T-helper 2 cell treated with Interferon-gamma antibody and Interleukin-4, amounts not matched to agents 5 μg/mL and 100 μg/mL, for 36 hours (primary cell): Measurements from ENCODE around the gene HES6.

Experiments
- DNase-seq: peaks from one replicate; pipeline ENCODE4 v3.0.0; 2021; ENCODE audit warnings: low spot score
- H3K27ac Mint-ChIP-seq: one replicate; pipeline ENCODE4 v1.8.0; 2021; ENCODE audit warnings: mild to moderate bottlenecking, mixed read lengths
- H3K27me3 Mint-ChIP-seq: one replicate; pipeline ENCODE4 v1.8.0; 2021; ENCODE audit warnings: low read depth, mixed read lengths
- H3K36me3 Mint-ChIP-seq: one replicate; pipeline ENCODE4 v1.8.0; 2021; ENCODE audit warnings: low read depth, mixed read lengths
- H3K4me1 Mint-ChIP-seq: one replicate; pipeline ENCODE4 v1.8.0; 2021; ENCODE audit warnings: low read depth, mixed read lengths
- H3K4me3 Mint-ChIP-seq: one replicate; pipeline ENCODE4 v1.8.0; 2022; ENCODE audit warnings: mild to moderate bottlenecking, moderate library complexity, mixed read lengths
- H3K9me3 Mint-ChIP-seq: one replicate; pipeline ENCODE4 v1.8.0; 2021; ENCODE audit warnings: mixed read lengths

HES6 gene

GRCh38 chr2:238254095-238254723, 14.4 kb upstream of the HES6 start:
- Mint-ChIP-seq H3K27me3 (no peaks in the 10 kb centered on the region), H3K36me3 (peaks cover 22% of the 10 kb centered on the region), H3K4me1 (no peaks in the 10 kb centered on the region), H3K27ac (no peak overlapping the region), H3K9me3 (no peaks in the 10 kb centered on the region), H3K4me3 (no peak overlapping the region)
- DNase-seq, result no peak

- Mint-ChIP-seq H3K4me1 (no peaks in the 10 kb centered on the region), H3K9me3 (no peaks in the 10 kb centered on the region), H3K36me3 (peaks cover 21% of the 10 kb centered on the region), H3K27ac (no peak overlapping the region), H3K4me3 (no peak overlapping the region), H3K27me3 (no peaks in the 10 kb centered on the region)
- DNase-seq, result no peak
Observed at GRCh38 chr2:238252766-238253630, 13.2 kb upstream of the HES6 start.

DNA sequence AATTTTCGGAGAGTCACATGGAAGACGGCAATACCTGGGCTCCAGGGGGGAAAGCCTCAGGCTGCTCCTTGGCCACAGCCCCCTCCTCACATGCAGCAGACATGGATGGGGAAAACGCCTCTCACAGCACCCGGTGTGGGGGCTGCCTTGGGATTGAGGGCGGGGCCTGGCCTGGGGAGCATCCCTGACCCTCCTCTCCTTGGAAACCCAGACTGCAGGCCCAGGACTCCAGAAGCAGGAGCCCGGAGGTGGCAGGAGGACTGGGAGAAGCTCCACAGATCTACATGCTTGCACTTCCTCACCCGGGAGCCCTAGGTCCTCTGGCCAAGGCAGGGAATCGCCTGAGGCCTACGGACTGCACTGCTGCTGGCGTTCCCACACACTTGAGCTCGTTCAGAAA, 12.1 kb upstream of the HES6 start:
- Mint-ChIP-seq H3K36me3 (peaks cover 21% of the 10 kb centered on the region), H3K4me1 (no peaks in the 10 kb centered on the region), H3K27ac (no peak overlapping the region), H3K9me3 (no peaks in the 10 kb centered on the region), H3K27me3 (no peaks in the 10 kb centered on the region), H3K4me3 (no peak overlapping the region)
- no peak for DNase-seq

- Mint-ChIP-seq H3K4me1 (no peaks in the 10 kb centered on the region), H3K4me3 (no peak overlapping the region), H3K9me3 (no peaks in the 10 kb centered on the region), H3K27ac (no peak overlapping the region), H3K27me3 (no peaks in the 10 kb centered on the region), H3K36me3 (peaks cover 23% of the 10 kb centered on the region)
- no peak for DNase-seq
Observed at GRCh38 chr2:238251331-238251730, 11.5 kb upstream of the HES6 start.

DNA sequence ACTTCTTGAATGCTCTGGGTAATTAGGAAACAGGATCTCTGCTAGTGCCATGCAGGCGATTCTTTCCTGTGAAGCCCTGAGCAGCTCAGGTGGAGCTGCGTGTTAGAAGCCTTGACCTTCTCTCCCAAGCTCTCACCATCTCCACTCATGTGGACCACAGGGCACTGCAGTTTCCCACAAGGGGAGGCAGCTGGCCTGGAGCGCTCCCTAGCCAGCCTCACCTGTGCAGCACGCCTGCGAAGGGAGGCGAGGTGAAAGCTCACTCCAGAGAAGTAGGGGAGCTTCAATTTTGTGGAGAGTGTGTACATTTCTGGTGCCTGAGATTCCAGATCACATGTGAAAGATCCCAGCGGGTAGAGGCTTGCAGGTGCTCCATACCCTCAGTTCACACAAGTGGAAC, 11.1 kb upstream of the HES6 start:
- no peaks in the 10 kb centered on the region for H3K9me3 Mint-ChIP-seq
- H3K36me3 Mint-ChIP-seq, result peaks cover 24% of the 10 kb centered on the region
- H3K27me3 Mint-ChIP-seq, result no peaks in the 10 kb centered on the region

DNA sequence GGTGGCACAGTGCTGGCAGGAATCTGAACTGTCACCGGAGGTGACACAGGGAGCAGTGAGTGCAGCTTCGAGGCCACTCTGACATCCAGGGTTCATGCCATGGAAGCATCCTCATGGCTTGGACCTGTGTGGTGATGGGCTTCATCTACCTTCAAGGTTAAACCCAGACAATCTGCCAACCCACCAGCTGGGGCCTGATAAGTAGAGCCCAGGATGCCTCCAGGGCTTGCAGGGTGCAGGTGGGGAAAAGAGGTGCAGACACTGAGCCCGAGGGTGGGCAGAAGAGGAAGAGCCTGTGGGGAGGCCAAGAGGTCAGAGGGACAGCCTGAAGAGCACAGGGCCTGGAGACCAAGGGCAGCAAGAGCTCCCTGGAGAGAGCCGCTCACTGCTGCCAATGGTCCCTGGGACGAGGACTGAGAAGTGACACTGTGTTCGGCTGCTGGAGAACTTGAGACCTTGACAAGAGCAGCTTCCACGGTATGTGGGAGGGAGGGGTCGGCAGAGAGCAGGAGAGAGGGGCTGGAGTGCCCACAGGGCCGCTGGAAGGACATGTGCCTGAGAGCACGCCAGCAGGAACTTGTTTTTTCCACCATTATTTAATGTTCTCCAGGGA, 8.1 kb upstream of the HES6 start:
- Mint-ChIP-seq H3K4me3 (no peak overlapping the region), H3K27ac (no peak overlapping the region), H3K36me3 (peaks cover 17% of the 10 kb centered on the region), H3K27me3 (no peaks in the 10 kb centered on the region), H3K9me3 (no peaks in the 10 kb centered on the region), H3K4me1 (no peaks in the 10 kb centered on the region)
- DNase-seq, result no peak

More for the DNA sequence above, 11.1 kb upstream of the HES6 start:
- Mint-ChIP-seq H3K4me1 (no peaks in the 10 kb centered on the region), H3K4me3 (no peak overlapping the region), H3K27ac (no peak overlapping the region)
- no peak for DNase-seq

- Mint-ChIP-seq H3K36me3 (peaks cover 16% of the 10 kb centered on the region), H3K27ac (no peak overlapping the region), H3K27me3 (no peaks in the 10 kb centered on the region), H3K4me3 (no peak overlapping the region), H3K9me3 (no peaks in the 10 kb centered on the region), H3K4me1 (no peaks in the 10 kb centered on the region)
- DNase-seq, result no peak
Observed at GRCh38 chr2:238247002-238247822, 7.4 kb upstream of the HES6 start.

GRCh38 chr2:238244151-238244550, 4.3 kb upstream of the HES6 start:
- Mint-ChIP-seq H3K27ac (no peak overlapping the region), H3K9me3 (no peaks in the 10 kb centered on the region), H3K27me3 (peaks cover 14% of the 10 kb centered on the region), H3K4me3 (no peak overlapping the region), H3K4me1 (peaks cover 2% of the 10 kb centered on the region), H3K36me3 (peaks cover 11% of the 10 kb centered on the region)
- no peak for DNase-seq

DNA sequence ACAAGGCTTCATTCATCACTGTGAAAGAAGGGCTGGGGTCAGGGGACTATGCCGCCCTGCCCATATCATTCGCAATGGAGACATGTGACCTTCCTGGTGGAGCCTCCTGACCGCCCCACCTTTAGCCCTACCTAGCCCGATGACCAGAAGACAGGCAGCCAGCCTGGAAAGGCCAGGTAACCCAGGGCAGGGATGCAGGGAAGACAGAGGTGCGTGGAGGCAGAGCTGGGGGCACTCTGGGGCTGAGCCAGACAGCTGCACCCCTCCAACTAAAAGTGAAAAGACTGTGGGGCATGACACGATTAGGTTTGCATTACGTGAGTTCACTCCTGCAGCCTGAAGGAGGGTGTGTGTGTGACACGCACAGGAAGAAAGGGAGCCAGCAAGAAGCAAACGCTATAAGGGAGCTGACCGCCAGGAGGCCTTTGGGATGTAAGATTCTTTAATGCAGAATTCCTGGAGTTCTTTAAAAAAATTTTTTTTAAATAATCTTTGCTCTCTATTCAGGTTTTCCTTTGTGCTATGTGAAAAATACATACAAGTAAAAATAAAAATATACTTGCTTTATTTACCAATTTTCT, 3.7 kb upstream of the HES6 start:
- H3K36me3 Mint-ChIP-seq, result peaks cover 11% of the 10 kb centered on the region
- no peak overlapping the region for H3K4me3 Mint-ChIP-seq
- H3K4me1 Mint-ChIP-seq, result peaks cover 2% of the 10 kb centered on the region
- H3K27me3 Mint-ChIP-seq, result peaks cover 14% of the 10 kb centered on the region
- no peaks in the 10 kb centered on the region for H3K9me3 Mint-ChIP-seq
- no peak for DNase-seq
- H3K27ac Mint-ChIP-seq, result no peak overlapping the region

DNA sequence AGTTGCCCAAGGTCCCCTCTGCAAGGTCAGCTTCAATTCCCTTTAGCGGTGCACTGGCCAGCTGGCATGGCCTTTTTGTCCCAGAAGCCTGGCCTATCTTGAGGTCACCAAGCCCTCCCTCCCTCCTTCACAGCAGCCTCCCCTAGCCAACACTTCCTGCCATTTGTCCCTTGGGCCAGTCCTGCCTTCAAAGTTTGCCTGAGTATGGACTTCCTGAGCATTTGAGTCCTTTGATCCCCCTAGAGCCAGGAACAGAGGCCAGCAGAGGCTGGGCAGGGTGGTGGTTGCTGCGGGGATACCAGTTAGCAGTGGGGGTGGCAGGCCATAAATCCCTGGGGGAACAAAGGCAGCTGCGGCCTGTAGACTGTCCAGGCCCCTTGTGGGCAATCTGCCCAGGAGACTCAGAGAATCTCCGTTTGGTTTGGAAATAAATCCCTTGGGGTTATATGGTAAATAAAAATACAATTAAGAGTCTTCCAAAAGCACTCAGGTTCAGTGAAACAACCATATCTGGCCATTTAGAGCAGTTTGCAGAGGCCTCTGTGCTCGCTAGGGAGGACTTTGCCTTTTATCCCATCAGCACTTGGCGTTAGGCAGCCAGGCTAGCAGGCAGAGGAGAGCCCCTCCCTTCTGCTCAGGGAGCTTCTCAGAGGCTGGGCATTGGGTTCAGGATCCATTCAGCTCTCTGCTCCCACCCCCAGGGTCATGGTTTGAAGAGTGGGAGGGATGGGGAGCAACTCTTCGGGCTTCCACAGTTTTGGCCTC, 3.1 kb upstream of the HES6 start:
- peaks cover 11% of the 10 kb centered on the region for H3K36me3 Mint-ChIP-seq
- DNase-seq, result no peak
- H3K4me1 Mint-ChIP-seq, result peaks cover 2% of the 10 kb centered on the region
- H3K27ac Mint-ChIP-seq, result no peak overlapping the region
- H3K4me3 Mint-ChIP-seq, result no peak overlapping the region
- H3K27me3 Mint-ChIP-seq, result peaks cover 21% of the 10 kb centered on the region
- no peaks in the 10 kb centered on the region for H3K9me3 Mint-ChIP-seq

DNA sequence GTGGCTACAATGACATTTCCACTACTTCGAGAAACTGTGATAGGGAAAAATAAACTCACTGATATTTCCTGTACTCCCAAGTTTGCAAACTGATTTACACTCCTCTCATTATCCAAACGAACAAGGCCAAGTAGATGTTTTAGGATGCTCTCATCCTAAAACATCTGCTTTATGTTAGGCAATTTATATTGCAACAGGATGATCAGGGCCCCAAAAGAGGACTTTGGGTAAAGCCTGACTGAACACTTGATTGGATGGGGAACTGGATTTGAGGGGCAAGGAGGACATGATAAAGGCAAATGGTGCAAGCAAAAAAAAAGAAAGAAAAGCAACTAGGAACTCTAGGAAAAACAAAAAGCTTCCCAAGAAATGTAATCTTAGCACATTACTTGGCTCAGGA, 2.1 kb upstream of the HES6 start:
- peaks cover 11% of the 10 kb centered on the region for H3K36me3 Mint-ChIP-seq
- H3K9me3 Mint-ChIP-seq, result no peaks in the 10 kb centered on the region
- no peak overlapping the region for H3K27ac Mint-ChIP-seq

GRCh38 chr2:238240757-238241711, 1.2 kb upstream of the HES6 start:
- Mint-ChIP-seq H3K36me3 (peaks cover 7% of the 10 kb centered on the region), H3K9me3 (no peaks in the 10 kb centered on the region), H3K27ac (no peak overlapping the region), H3K27me3 (peaks cover 35% of the 10 kb centered on the region), H3K4me3 (peak overlapping the region; percentile 29), H3K4me1 (peaks cover 2% of the 10 kb centered on the region)
- DNase-seq, result no peak

More for the DNA sequence above, 2.1 kb upstream of the HES6 start:
- H3K4me3 Mint-ChIP-seq, result peak overlapping the region; percentile 29
- no peak for DNase-seq
- H3K4me1 Mint-ChIP-seq, result peaks cover 2% of the 10 kb centered on the region
- peaks cover 26% of the 10 kb centered on the region for H3K27me3 Mint-ChIP-seq
